Measurements from ENCODE around the gene HPSE2.

- no peak for TF ChIP-seq YY1 (IDR thresholded peaks at IDR 0.05; ENCODE audit: insufficient read depth, insufficient read length)
- TF ChIP-seq ZNF274 (IDR thresholded peaks at IDR 0.05; ENCODE audit: low read depth, low read length) = no peak
- no peak for TF ChIP-seq SUZ12 (IDR thresholded peaks at IDR 0.05; ENCODE audit: extremely low read depth, insufficient read depth, insufficient read length)
Measured at GRCh38 chr10:99002392-99002791, 233.3 kb downstream of the HPSE2 start.

All from NT2/D1 (cell line).